SK-N-MC (cell line): ENCODE data around the gene PLA2G4D.

Source experiments
- EZH2 ChIP-seq: fragments of 200-600 bp; sonication (generic); IDR thresholded peaks from one replicate; pipeline ENCODE4 v1.6.1; 2017; ENCODE audit warnings: antibody characterized with exemption
- FOXP2 ChIP-seq: optimal IDR thresholded peaks from 2 replicates; pipeline ENCODE3; 2011; ENCODE audit warnings: mild to moderate bottlenecking, moderate library complexity; ENCODE audit not compliant: insufficient read depth; ENCODE audit errors: extremely low read length, control extremely low read depth
- POLR2AphosphoS5 ChIP-seq: IDR thresholded peaks from 2 replicates; pipeline ENCODE4 v1.6.1; 2012; ENCODE audit warnings: mild to moderate bottlenecking, low read depth, low read length, borderline replicate concordance

GRCh38 chr15:42050484-42051255, 43.7 kb downstream of the PLA2G4D start:
- TF ChIP-seq POLR2AphosphoS5 (no peak), FOXP2 (no peak), EZH2 (no peak)
